Epithelial cell of umbilical artery (primary cell): ENCODE results near the gene NMUR1. TPM values are rescaled to one million over a fixed set of nuclear protein-coding genes. Genes with fewer than 3 reads are reported as not detected.

Experiments used
- total RNA-seq: library from RNA; depleted of rRNA; stranded (reverse); fragments of >200 nt; gene quantifications from 2 replicates; pipeline ENCODE4 v1.2.3, GENCODE V29; 2014

Gene NMUR1
- under 0.01 TPM in 1 of 2 replicates, not detected in the other for total RNA-seq

GRCh38 chr2:231530099-231531011, at the start of gene NMUR1:
Gene NMUR1 (minus strand): TSS chr2:231530445. CDS start chr2:231530361, 84 bp downstream.

Other genes starting within 250 kb of the NMUR1 start
- under 0.01 and 0.15 TPM in 2 replicates for gene B3GNT7, start 134.7 kb downstream of the NMUR1 start, total RNA-seq
- gene NCL, start 66.0 kb downstream of the NMUR1 start, total RNA-seq: 179 and 230 TPM in 2 replicates
- not detected in 2 replicates for gene TEX44, start 62.4 kb upstream of the NMUR1 start, total RNA-seq
- gene PTMA, start 178.1 kb upstream of the NMUR1 start, total RNA-seq: 1,125 and 1,429 TPM in 2 replicates